HUES6 (cell line): Measurements from ENCODE around the gene SEMA3A.

Experiments used
- H3K27ac ChIP-seq: 2 replicates; pipeline ENCODE4 v1.7.0; 2013; ENCODE audit warnings: low read depth, mild to moderate bottlenecking, low read length, inconsistent platforms
- H3K27me3 ChIP-seq: 2 replicates; pipeline ENCODE4 v1.6.1; 2013; ENCODE audit warnings: low read length; ENCODE audit not compliant: control insufficient read depth, insufficient read depth
- H3K36me3 ChIP-seq: 2 replicates; pipeline ENCODE4 v1.6.1; 2013; ENCODE audit warnings: low read length; ENCODE audit not compliant: control insufficient read depth, insufficient read depth
- H3K4me1 ChIP-seq: 2 replicates; pipeline ENCODE4 v1.6.1; 2013; ENCODE audit warnings: low read length; ENCODE audit not compliant: control insufficient read depth, insufficient read depth
- H3K4me3 ChIP-seq: 2 replicates; pipeline ENCODE4 v1.5.1; 2013; ENCODE audit warnings: low read depth, low read length
- H3K9ac ChIP-seq: one replicate; pipeline ENCODE4 v1.6.1; 2013; ENCODE audit warnings: mild to moderate bottlenecking, low read length
- H3K9me3 ChIP-seq: 2 replicates; pipeline ENCODE4 v1.6.1; 2013; ENCODE audit warnings: low read depth, low read length; ENCODE audit not compliant: control insufficient read depth, insufficient read depth

SEMA3A gene

GRCh38 chr7:84092207-84092606, 102.4 kb downstream of the SEMA3A start:
- H3K4me3 ChIP-seq, result no peak overlapping the region
- no peak overlapping the region for H3K9ac ChIP-seq
- H3K27me3 ChIP-seq, result no peaks in the 10 kb centered on the region
- no peaks in the 10 kb centered on the region for H3K36me3 ChIP-seq
- H3K9me3 ChIP-seq, result no peaks in the 10 kb centered on the region
- H3K27ac ChIP-seq, result no peak overlapping the region; the same call in 1 of the 2 replicates
- H3K4me1 ChIP-seq, result peaks cover 20% of the 10 kb centered on the region

GRCh38 chr7:84091318-84091717, 103.3 kb downstream of the SEMA3A start:
- Histone ChIP-seq H3K27ac (no peak overlapping the region), H3K4me1 (peaks cover 20% of the 10 kb centered on the region), H3K4me3 (no peak overlapping the region), H3K9ac (no peak overlapping the region), H3K36me3 (no peaks in the 10 kb centered on the region), H3K9me3 (no peaks in the 10 kb centered on the region), H3K27me3 (no peaks in the 10 kb centered on the region)

GRCh38 chr7:84088802-84089201, 105.8 kb downstream of the SEMA3A start:
- Histone ChIP-seq H3K36me3 (no peaks in the 10 kb centered on the region), H3K9me3 (no peaks in the 10 kb centered on the region), H3K4me1 (peaks cover 30% of the 10 kb centered on the region), H3K4me3 (no peak overlapping the region), H3K9ac (no peak overlapping the region), H3K27ac (no peak overlapping the region), H3K27me3 (no peaks in the 10 kb centered on the region)

GRCh38 chr7:84085998-84086397, 108.6 kb downstream of the SEMA3A start:
- no peak overlapping the region for H3K27ac ChIP-seq
- H3K27me3 ChIP-seq, result no peaks in the 10 kb centered on the region
- no peaks in the 10 kb centered on the region for H3K9me3 ChIP-seq

GRCh38 chr7:84085147-84085546, 109.4 kb downstream of the SEMA3A start:
- H3K9me3 ChIP-seq, result no peaks in the 10 kb centered on the region
- no peak overlapping the region for H3K9ac ChIP-seq
- peaks cover 18% of the 10 kb centered on the region for H3K4me1 ChIP-seq
- no peaks in the 10 kb centered on the region for H3K36me3 ChIP-seq
- H3K4me3 ChIP-seq, result no peak overlapping the region
- no peaks in the 10 kb centered on the region for H3K27me3 ChIP-seq
- H3K27ac ChIP-seq, result no peak overlapping the region

More at GRCh38 chr7:84085998-84086397, 108.6 kb downstream of the SEMA3A start:
- Histone ChIP-seq H3K36me3 (no peaks in the 10 kb centered on the region), H3K9ac (no peak overlapping the region), H3K4me1 (peaks cover 18% of the 10 kb centered on the region), H3K4me3 (no peak overlapping the region)

GRCh38 chr7:84083846-84084245, 110.7 kb downstream of the SEMA3A start:
- no peak overlapping the region for H3K27ac ChIP-seq
- no peaks in the 10 kb centered on the region for H3K9me3 ChIP-seq
- H3K36me3 ChIP-seq, result no peaks in the 10 kb centered on the region
- H3K4me3 ChIP-seq, result no peak overlapping the region
- peaks cover 14% of the 10 kb centered on the region for H3K4me1 ChIP-seq
- no peak overlapping the region for H3K9ac ChIP-seq
- no peaks in the 10 kb centered on the region for H3K27me3 ChIP-seq

GRCh38 chr7:84081973-84082522, 112.5 kb downstream of the SEMA3A start:
- Histone ChIP-seq H3K27ac (no peak overlapping the region), H3K4me3 (no peak overlapping the region), H3K27me3 (no peaks in the 10 kb centered on the region), H3K9me3 (no peaks in the 10 kb centered on the region), H3K36me3 (no peaks in the 10 kb centered on the region), H3K4me1 (peaks cover 10% of the 10 kb centered on the region; the same call in 1 of the 2 replicates), H3K9ac (no peak overlapping the region)

- no peaks in the 10 kb centered on the region for H3K27me3 ChIP-seq
- H3K27ac ChIP-seq, result no peak overlapping the region
- 0 out of 2 replicates have a peak, but pooled peaks cover 3% of the 10 kb centered on the region for H3K4me1 ChIP-seq
- H3K9me3 ChIP-seq, result no peaks in the 10 kb centered on the region
- no peaks in the 10 kb centered on the region for H3K36me3 ChIP-seq
- H3K4me3 ChIP-seq, result no peak overlapping the region
- no peak overlapping the region for H3K9ac ChIP-seq
These were observed 117.3 kb downstream of the SEMA3A start for GRCh38 chr7:84077336-84077735.

GRCh38 chr7:84076219-84076618, 118.4 kb downstream of the SEMA3A start:
- H3K27ac ChIP-seq, result no peak overlapping the region
- H3K9me3 ChIP-seq, result no peaks in the 10 kb centered on the region
- H3K4me3 ChIP-seq, result no peak overlapping the region
- H3K9ac ChIP-seq, result no peak overlapping the region
- no peaks in the 10 kb centered on the region for H3K27me3 ChIP-seq
- H3K36me3 ChIP-seq, result no peaks in the 10 kb centered on the region
- H3K4me1 ChIP-seq, result 0 out of 2 replicates have a peak, but pooled peaks cover 3% of the 10 kb centered on the region

GRCh38 chr7:84073186-84073875, 121.3 kb downstream of the SEMA3A start:
- H3K9me3 ChIP-seq, result no peaks in the 10 kb centered on the region
- no peak overlapping the region for H3K9ac ChIP-seq
- no peaks in the 10 kb centered on the region for H3K27me3 ChIP-seq
- no peak overlapping the region for H3K4me3 ChIP-seq
- no peaks in the 10 kb centered on the region for H3K36me3 ChIP-seq
- 0 out of 2 replicates have a peak, but pooled peaks cover 3% of the 10 kb centered on the region for H3K4me1 ChIP-seq
- 0 out of 2 replicates have a peak overlapping the region, but pooled peaks have one; percentile 21 for H3K27ac ChIP-seq

- H3K9ac ChIP-seq, result no peak overlapping the region
- H3K4me3 ChIP-seq, result no peak overlapping the region
- no peaks in the 10 kb centered on the region for H3K9me3 ChIP-seq
- no peak overlapping the region for H3K27ac ChIP-seq
- H3K27me3 ChIP-seq, result no peaks in the 10 kb centered on the region
- no peaks in the 10 kb centered on the region for H3K36me3 ChIP-seq
- H3K4me1 ChIP-seq, result 0 out of 2 replicates have a peak, but pooled peaks cover 3% of the 10 kb centered on the region
These were observed 123.8 kb downstream of the SEMA3A start for GRCh38 chr7:84070770-84071169.
